NB4 (cell line): Measurements from ENCODE around the gene UBR1.

Source experiments
- DNase-seq: peaks from one replicate; pipeline ENCODE4 v3.0.0; 2010; ENCODE audit warnings: low read depth
- H3K4me3 ChIP-seq: one replicate; pipeline ENCODE4 v1.5.1; 2011; ENCODE audit warnings: mild to moderate bottlenecking, low read depth, low read length, moderate library complexity
- MYC ChIP-seq: IDR thresholded peaks from 2 replicates; pipeline ENCODE4 v1.6.1; 2011; ENCODE audit warnings: low read depth, low read length
- POLR2A ChIP-seq: IDR thresholded peaks from 2 replicates; pipeline ENCODE4 v1.6.1; 2011; ENCODE audit warnings: mild to moderate bottlenecking; ENCODE audit not compliant: insufficient read length; ENCODE audit errors: extremely low read depth
- TF ChIP-seq, protein P1 (sequence below): IDR thresholded peaks from 2 replicates; pipeline ENCODE4 v1.6.1; 2011; ENCODE audit warnings: low read depth, low read length
- TF ChIP-seq, protein P2 (sequence below): IDR thresholded peaks from one replicate; pipeline ENCODE4 v1.5.1; 2012; ENCODE audit warnings: low read depth, low read length

Gene UBR1

DNA sequence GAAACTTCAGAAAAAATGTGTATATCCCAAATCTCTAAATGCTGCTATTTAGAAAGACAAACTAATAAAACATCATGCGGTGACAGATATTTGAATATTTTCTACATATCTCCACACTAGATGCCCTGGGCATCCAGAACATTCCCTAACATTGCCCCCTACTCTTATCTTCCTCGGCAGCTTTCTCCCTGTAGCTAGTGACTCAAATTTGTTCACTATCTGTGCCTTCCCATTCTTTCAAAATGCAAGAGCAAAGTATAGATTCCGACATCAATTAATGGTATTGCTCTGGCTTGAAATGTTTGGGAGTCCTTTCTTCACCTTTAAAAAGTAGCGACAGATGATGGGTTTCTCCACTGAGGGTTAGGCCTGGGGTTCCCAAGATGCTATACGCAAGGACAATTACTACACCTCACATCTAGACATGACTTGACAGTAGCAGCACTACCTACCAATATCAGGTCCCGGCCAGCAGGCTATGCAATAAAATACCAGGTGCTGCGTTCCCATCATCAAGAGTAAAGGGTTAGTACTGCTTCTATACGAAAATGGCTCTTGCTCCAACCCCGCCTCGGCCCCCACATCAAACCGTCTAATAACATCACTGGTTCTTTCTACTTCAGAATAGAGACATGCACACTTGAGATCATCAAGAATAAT lies 631 bp downstream of the UBR1 start:
- DNase-seq, result peak; percentile 25
- TF ChIP-seq POLR2A, result no peak
- TF ChIP-seq, protein P1, sequence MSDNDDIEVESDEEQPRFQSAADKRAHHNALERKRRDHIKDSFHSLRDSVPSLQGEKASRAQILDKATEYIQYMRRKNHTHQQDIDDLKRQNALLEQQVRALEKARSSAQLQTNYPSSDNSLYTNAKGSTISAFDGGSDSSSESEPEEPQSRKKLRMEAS, result no peak
- TF ChIP-seq MYC, result no peak
- TF ChIP-seq, protein P2, sequence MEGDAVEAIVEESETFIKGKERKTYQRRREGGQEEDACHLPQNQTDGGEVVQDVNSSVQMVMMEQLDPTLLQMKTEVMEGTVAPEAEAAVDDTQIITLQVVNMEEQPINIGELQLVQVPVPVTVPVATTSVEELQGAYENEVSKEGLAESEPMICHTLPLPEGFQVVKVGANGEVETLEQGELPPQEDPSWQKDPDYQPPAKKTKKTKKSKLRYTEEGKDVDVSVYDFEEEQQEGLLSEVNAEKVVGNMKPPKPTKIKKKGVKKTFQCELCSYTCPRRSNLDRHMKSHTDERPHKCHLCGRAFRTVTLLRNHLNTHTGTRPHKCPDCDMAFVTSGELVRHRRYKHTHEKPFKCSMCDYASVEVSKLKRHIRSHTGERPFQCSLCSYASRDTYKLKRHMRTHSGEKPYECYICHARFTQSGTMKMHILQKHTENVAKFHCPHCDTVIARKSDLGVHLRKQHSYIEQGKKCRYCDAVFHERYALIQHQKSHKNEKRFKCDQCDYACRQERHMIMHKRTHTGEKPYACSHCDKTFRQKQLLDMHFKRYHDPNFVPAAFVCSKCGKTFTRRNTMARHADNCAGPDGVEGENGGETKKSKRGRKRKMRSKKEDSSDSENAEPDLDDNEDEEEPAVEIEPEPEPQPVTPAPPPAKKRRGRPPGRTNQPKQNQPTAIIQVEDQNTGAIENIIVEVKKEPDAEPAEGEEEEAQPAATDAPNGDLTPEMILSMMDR, result no peak
- H3K4me3 ChIP-seq, result peak overlapping the region; percentile 96

DNA sequence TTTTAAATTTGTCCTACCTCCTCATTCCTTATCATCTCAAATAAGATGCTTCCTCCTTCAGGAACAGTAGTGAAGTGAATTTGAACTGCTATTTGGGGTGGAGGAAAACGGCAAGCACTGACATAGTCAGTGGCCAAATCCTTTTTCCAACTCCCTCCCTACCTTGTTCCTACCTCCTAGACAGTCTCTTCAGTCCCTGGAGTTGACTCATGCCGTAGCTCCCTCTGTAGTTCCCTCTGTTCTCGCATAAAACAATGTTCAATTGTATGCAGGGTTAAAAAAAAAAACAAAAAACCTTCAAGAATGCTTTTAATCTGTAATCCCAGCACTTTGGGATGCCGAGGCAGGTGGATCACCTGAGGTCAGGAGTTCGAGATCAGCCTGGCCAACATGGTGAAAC lies 1.4 kb downstream of the UBR1 start:
- TF ChIP-seq, protein P2, result no peak
- TF ChIP-seq, protein P1, result no peak
- no peak for TF ChIP-seq MYC
- no peak for TF ChIP-seq POLR2A
- H3K4me3 ChIP-seq, result peak overlapping the region; percentile 96

DNA sequence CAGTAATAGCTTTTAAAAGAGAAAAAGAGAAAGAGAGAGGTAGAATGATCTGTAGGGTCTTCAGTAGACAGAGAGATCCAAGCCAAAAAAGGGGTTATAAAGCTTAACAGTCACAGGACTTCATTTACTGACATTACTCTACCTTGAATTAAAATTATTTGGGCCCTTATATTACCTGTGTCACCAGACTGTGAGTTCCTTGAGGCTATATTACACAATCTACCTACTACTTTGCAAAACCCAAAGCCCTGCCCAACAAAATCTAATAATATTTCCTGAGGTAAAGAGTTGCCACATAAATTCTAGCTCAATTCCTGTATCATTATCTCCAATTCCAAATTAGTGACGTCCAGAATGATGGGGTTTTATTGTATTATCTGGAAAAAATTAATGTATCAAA lies 1.9 kb downstream of the UBR1 start:
- peak overlapping the region; percentile 96 for H3K4me3 ChIP-seq
- DNase-seq, result no peak
- TF ChIP-seq, protein P2, result no peak
- no peak for TF ChIP-seq POLR2A
- TF ChIP-seq, protein P1, result no peak
- TF ChIP-seq MYC, result no peak

More for the DNA sequence above, 1.4 kb downstream of the UBR1 start:
- DNase-seq, result no peak

DNA sequence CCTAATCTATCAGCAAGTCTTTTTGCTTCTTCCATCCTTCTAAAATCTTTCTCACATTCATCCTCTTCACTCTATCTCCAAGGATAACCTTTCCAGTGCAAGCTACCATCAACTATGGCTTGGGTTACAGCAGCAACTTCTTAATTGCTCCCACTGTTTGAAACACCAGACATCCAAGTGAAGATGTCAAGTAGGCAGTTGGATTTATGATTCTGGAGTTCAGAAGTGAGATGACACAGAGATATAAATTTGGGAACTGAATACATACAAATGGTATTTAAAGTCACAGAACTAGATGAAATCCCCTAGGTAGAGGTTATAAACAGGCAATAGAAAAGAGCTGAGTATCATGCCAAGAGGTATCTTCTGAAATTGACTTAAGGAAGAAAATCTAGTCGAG lies 3.7 kb downstream of the UBR1 start:
- TF ChIP-seq, protein P1, result no peak
- H3K4me3 ChIP-seq, result no peak overlapping the region
- no peak for DNase-seq

DNA sequence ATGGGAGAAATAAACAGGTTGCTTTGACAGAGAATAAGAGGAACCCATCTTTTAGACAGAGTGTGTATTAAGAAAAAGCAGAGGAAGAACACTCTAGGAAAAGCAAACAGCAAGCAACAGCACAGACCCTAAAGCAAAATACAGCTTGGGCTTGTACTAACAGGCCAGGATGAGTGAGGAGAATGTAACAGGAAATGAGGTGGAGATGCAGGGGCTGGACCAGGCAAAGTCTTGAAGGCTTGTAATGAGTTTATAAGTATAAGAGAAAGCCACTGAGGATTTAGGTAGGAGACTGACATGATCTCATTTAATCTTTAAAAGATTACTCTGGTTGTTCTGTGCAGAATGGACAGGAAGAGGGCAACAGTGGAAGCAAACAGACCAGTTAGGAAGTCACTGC lies 4.9 kb downstream of the UBR1 start:
- H3K4me3 ChIP-seq, result no peak overlapping the region
- no peak for TF ChIP-seq POLR2A
- no peak for TF ChIP-seq MYC
- TF ChIP-seq, protein P2, result no peak
- TF ChIP-seq, protein P1, result no peak
- no peak for DNase-seq

DNA sequence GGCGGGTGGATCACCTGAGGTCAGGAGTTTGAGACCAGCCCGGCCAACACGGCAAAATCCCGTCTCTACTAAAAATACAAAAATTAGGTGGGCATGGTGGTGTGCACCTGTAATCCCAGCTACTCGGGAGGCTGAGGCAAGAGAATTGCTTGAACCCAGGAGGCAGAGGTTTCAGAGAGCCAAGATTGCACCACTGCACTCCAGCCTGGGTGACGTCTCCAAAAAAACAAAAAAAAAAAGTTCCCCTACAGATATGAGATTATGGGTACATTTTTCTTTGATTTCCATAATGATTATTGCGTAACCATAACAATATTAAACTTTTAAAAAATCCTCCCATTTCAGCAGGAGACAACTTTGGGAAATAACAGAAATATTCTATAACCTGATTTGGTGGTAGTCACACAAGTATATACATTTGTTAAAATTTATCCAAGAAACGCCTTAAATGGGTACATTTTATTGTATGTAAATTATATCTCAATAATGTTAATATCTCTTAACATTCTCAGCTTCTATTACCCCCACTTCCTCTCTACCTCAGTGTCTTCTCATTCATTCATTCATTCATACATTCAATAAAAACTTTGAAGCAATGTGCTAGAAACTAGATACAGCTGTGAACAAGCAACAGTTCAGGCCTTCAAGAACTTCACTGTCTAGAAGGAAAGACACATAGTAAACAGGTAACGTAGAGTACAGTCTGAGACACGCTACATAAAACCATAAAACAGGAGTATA lies 6.6 kb downstream of the UBR1 start:
- no peak for DNase-seq
- TF ChIP-seq MYC, result no peak
- TF ChIP-seq, protein P1, result no peak
- TF ChIP-seq, protein P2, result no peak
- TF ChIP-seq POLR2A, result no peak
- H3K4me3 ChIP-seq, result no peak overlapping the region
